A549 treated with DMSO at 1 μM for 4 hours (cell line): ENCODE data around the gene OR52N5. TPM values are rescaled to one million over a fixed set of nuclear protein-coding genes. Genes with fewer than 3 reads are reported as not detected.

Source experiments
- total RNA-seq: library from RNA; stranded (reverse); fragments of 200-300 nt; extraction: Qiagen RNA extraction; gene quantifications from 5 replicates; pipeline ENCODE4 v1.2.3, GENCODE V29; 2022; ENCODE audit warnings: low read depth

OR52N5 gene
- total RNA-seq: not detected in 5 replicates

GRCh38 chr11:5783255-5783654 lies at the start of gene OR52N5:
Gene OR52N5, minus strand, starts transcription at chr11:5783355. Its CDS starts 4,721 bp downstream, at chr11:5778634.

GRCh38 chr11:5808500-5809121 lies 25.5 kb upstream of the OR52N5 start, which contains the start of gene OR52N2:
Gene OR52N2, plus strand, starts transcription at chr11:5808924. Its CDS starts 11,412 bp downstream, at chr11:5820336.

GRCh38 chr11:5791165-5791564 lies 8.0 kb upstream of the OR52N5 start, which contains the start of gene OR52N1:
Gene OR52N1, minus strand, starts transcription at chr11:5791265. Its CDS starts 2,449 bp downstream, at chr11:5788816.

DNA sequence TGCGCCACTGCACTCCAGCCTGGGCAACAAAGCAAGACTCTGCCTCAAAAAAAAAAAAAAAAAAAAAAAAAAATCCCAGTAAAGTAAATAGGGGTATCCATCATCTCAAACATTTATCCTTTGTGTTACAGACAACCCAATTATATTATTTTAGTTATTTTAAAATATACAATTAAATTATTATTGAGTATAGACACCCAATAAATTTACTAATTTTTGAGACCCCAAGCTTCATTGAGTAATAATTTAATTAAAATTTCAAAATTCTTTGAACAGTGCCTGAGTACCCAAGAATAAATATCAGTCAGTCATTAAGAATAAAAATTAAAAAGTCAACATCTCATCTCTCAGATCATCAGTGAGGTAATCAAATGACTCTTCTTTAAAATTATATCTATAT lies 29.2 kb downstream of the OR52N5 start, which contains the start of gene OR52N4:
Gene OR52N4 (plus strand): TSS at position 301 of the 400 bp plus-strand sequence. CDS start 498 bp downstream, outside the sequence.

GRCh38 chr11:5736396-5736795 lies 46.8 kb downstream of the OR52N5 start, which contains the start of gene OR56B1:
Gene OR56B1, plus strand, starts transcription at chr11:5736448. Its CDS starts 69 bp downstream, at chr11:5736517.

Other genes with a start within 250 kb of the OR52N5 start
- gene OR52H1, start 234.8 kb downstream of the OR52N5 start, total RNA-seq: not detected in 5 replicates
- gene OR52B6, start 202.5 kb downstream of the OR52N5 start, total RNA-seq: not detected in 5 replicates
- 11.4 to 16.0 TPM (median 13.3 TPM) in 5 replicates for gene TRIM6, start 186.7 kb downstream of the OR52N5 start, total RNA-seq
- gene TRIM34, start 158.4 kb downstream of the OR52N5 start, total RNA-seq: 3.1 to 4.0 TPM (median 3.4 TPM) in 5 replicates
- 12.7 to 15.0 TPM (median 12.9 TPM) in 5 replicates for gene TRIM5, start 98.3 kb downstream of the OR52N5 start, total RNA-seq
- 0.42 to 1.0 TPM (median 0.66 TPM) in 5 replicates for gene TRIM22, start 93.6 kb downstream of the OR52N5 start, total RNA-seq
- not detected in 5 replicates for gene OR56B1, start 46.9 kb downstream of the OR52N5 start, total RNA-seq
- gene OR52N4, start 29.1 kb downstream of the OR52N5 start, total RNA-seq: not detected in 5 replicates
- gene OR52N1, start 7.9 kb upstream of the OR52N5 start, total RNA-seq: not detected in 5 replicates
- not detected in 5 replicates for gene OR52N2, start 25.6 kb upstream of the OR52N5 start, total RNA-seq
- not detected in 5 replicates for gene OR52E6, start 58.5 kb upstream of the OR52N5 start, total RNA-seq
- gene OR52E8, start 74.3 kb upstream of the OR52N5 start, total RNA-seq: not detected in 5 replicates
- gene OR52E4, start 97.3 kb upstream of the OR52N5 start, total RNA-seq: not detected in 5 replicates
- not detected in 5 replicates for gene OR52E5, start 109.9 kb upstream of the OR52N5 start, total RNA-seq
- gene OR56A3, start 158.9 kb upstream of the OR52N5 start, total RNA-seq: not detected in 5 replicates
- not detected in 5 replicates for gene OR56A5, start 185.1 kb upstream of the OR52N5 start, total RNA-seq
- gene OR52L1, start 203.6 kb upstream of the OR52N5 start, total RNA-seq: not detected in 5 replicates
- gene OR56A4, start 223.6 kb upstream of the OR52N5 start, total RNA-seq: not detected in 5 replicates
- gene OR56A1, start 247.4 kb upstream of the OR52N5 start, total RNA-seq: not detected in 5 replicates